HG03432 (cell line): ENCODE results near the gene MUC22.
"Not testable (repeated sequence)": the region's sequence is repeated elsewhere in the genome, so short reads cannot be mapped to it uniquely, and the experiment has no call there.

Source experiments
- ATAC-seq: cut with Tn5 transposase; IDR thresholded peaks from one replicate; pipeline ENCODE4 v1.9.1; 2021; ENCODE audit warnings: mild to moderate bottlenecking, moderate library complexity; ENCODE audit not compliant: unreplicated experiment

The MUC22 gene

GRCh38 chr6:30997301-30997700, 13.0 kb upstream of the MUC22 start:
- no peak for ATAC-seq

GRCh38 chr6:30998785-30999184, 11.5 kb upstream of the MUC22 start:
- no peak for ATAC-seq

GRCh38 chr6:31000067-31000860, 10.0 kb upstream of the MUC22 start:
- ATAC-seq = not testable (repeated sequence)

GRCh38 chr6:31001281-31001888, 8.9 kb upstream of the MUC22 start:
- ATAC-seq = no peak

GRCh38 chr6:31002471-31002870, 7.8 kb upstream of the MUC22 start:
- no peak for ATAC-seq

GRCh38 chr6:31004794-31005193, 5.5 kb upstream of the MUC22 start:
- no peak for ATAC-seq

GRCh38 chr6:31005249-31006020, 4.8 kb upstream of the MUC22 start:
- ATAC-seq = no peak

- no peak for ATAC-seq
Measured at GRCh38 chr6:31007694-31008093, 2.6 kb upstream of the MUC22 start.

- no peak for ATAC-seq
Measured at GRCh38 chr6:31008165-31008564, 2.1 kb upstream of the MUC22 start.

GRCh38 chr6:31009731-31010130, 543 bp upstream of the MUC22 start:
- ATAC-seq = no peak

GRCh38 chr6:31011153-31011552, 879 bp downstream of the MUC22 start:
- ATAC-seq = no peak

- no peak for ATAC-seq
Measured at GRCh38 chr6:31016659-31017299, 6.5 kb downstream of the MUC22 start.

GRCh38 chr6:31017436-31017835, 7.2 kb downstream of the MUC22 start:
- not testable (repeated sequence) for ATAC-seq

GRCh38 chr6:31020057-31020456, 9.8 kb downstream of the MUC22 start:
- ATAC-seq = no peak

GRCh38 chr6:31020631-31021255, 10.5 kb downstream of the MUC22 start:
- ATAC-seq = not testable (repeated sequence)

- ATAC-seq = not testable (repeated sequence)
Measured at GRCh38 chr6:31021705-31022531, 11.6 kb downstream of the MUC22 start.

GRCh38 chr6:31025595-31025994, 15.3 kb downstream of the MUC22 start:
- no peak for ATAC-seq

GRCh38 chr6:31031095-31031494, 20.8 kb downstream of the MUC22 start:
- ATAC-seq = no peak

GRCh38 chr6:31033075-31033474, 22.8 kb downstream of the MUC22 start:
- ATAC-seq = no peak
